OCI-M1 (cell line): Measurements from ENCODE around the gene NF1.
"Not testable (repeated sequence)": the region's sequence is repeated elsewhere in the genome, so short reads cannot be mapped to it uniquely, and the experiment has no call there.

Source experiments
- DNase-seq: peaks from one replicate; lab custom pipeline; 2025; lab: John Stamatoyannopoulos, UW

The NF1 gene

GRCh38 chr17:31089471-31089870, 5.3 kb upstream of the NF1 start:
- DNase-seq = no peak

GRCh38 chr17:31090650-31091049, 4.1 kb upstream of the NF1 start:
- not testable (repeated sequence) for DNase-seq

- DNase-seq = peak; percentile 55
Observed at GRCh38 chr17:31092475-31093064, 2.2 kb upstream of the NF1 start.

DNA sequence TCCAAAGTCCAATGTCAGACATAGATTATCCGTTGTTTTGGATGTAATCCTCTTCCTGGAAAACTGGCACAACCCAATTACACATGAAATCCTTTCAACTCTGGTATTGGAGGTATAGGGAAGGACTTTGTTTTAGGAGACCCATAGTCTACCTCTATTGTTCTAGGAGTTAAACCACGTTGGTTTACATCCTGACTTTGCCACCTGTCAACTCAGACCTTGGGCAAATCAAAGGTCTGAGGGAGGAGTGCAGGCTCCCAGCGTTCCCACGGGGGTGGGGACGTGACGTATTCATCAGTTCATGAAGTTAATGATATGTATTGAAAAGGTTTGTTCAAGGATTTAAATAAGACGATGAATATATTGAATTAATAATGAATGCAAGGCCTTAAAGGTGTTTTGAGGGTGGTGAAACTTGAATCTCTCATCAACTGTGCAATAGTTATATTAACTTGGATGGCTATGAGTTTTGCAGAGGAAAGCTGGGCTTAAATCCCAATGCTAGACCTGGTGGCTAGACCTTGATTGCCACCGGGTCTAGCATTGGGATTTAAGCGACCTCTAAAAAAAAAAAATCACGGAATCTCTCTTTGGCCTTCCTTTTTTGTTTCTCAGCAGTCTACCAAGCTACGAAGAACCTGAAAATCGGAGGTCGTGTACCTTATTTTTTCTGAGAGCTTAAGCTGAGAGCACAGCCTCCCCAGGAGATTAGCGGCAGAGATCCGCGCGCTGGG, 744 bp upstream of the NF1 start:
- no peak for DNase-seq

DNA sequence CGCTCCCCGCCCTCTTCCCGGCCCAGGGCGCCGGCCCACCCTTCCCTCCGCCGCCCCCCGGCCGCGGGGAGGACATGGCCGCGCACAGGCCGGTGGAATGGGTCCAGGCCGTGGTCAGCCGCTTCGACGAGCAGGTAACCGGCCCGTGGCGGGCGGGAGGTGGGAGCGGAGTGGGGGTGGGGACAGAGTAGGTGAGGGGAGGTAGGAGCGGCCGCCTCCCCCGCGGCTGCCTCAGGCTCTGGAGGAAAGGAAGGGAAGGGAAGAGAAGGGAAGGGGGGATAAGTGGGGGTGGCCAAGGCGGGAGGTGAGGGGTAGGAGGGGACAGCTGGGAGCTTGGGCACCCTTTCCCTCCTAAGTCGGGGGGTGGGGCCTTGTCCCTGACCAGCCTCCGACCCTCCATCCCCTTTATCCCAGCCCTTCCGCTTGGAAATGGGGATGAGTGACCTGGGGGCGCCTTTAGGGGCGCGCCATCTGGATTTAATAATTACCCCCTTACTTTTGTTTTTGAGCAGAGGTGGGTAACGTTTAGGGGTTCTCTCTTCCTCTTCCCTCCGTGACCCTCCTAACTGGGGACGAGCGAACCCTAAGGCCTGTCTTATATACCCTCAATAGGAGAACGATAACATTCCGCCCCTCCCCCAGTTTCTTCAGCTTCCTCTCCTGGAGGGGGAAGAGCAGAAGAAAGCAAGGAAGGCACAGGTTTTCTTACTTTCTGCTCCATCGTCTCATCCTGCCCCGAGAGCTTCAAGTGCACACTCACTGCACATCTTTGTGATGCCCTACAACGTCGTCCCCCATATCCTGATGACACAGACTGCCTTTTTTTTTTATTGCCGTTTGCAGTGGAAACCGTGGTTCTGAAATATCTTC, 694 bp downstream of the NF1 start:
- peak; percentile 77 for DNase-seq

GRCh38 chr17:31096106-31096436, 1.3 kb downstream of the NF1 start:
- DNase-seq = no peak

DNA sequence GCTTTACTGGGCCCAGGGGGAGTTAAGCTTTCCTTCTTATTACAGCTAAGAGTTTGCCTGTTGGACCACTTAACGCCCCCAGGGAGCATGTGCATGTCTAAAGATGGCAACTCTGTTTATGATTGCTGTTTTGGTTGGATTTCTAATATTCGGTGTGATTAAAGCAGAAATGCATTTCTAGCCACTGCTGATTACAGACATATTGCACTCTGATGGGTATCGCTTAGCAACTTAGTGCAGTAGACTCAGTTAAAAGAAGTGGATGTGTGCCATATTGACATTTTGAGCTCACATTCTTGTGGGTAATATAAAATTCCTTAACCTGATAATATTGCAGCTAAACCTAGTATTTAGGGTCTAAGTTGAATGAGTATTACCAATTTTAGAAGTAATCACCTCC, 4.2 kb downstream of the NF1 start:
- no peak for DNase-seq

DNA sequence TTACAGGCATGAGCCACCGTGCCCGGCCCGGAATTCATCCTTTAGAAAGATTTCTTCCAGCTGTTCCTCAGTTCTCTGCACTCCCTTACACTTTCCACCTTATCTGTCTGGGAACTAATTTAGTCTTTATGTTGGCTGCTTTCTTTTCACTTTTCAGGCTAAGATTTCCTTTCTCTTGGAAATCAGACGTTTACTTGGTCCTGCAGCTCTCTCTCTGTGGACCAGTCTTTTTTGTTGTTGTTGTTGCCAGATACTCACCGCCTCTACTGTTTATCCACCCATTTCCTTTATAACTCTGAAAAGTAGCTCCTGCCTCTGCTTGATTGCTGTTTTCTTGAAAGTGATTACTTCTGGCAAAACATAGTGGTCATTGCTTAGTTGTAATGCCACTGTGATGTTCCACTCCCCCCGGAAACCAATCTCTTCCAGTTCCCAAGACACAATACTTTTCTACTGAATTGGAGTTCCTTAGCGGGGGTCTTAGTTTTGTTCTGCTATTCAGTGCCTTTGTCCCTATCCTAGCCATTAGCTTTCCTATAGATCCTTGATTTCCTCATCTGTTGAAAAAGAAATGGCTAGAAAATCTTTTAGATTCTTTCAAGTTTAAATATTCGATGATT, 6.2 kb downstream of the NF1 start:
- no peak for DNase-seq

DNA sequence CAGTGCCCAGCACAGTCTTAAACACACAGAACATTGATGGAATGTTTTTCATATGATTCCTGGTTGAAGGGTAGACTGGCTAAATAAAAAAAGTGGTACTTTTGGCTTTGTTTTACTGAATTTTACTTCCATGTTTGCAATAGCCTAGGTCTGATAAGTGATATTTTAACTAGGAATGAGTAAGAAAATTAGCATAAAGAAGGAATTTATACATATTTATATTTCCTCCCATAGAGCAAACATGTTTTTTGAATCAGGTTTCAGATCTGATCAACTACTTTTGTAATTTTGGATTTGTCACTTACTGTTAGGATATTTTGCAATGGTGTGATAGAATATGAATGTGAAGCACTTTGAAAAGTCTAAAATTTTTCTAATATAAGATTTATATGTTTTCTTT, 7.2 kb downstream of the NF1 start:
- DNase-seq = no peak

- no peak for DNase-seq
Observed at GRCh38 chr17:31105991-31106390, 11.2 kb downstream of the NF1 start.

- DNase-seq = no peak
Observed at GRCh38 chr17:31111183-31111582, 16.4 kb downstream of the NF1 start.

DNA sequence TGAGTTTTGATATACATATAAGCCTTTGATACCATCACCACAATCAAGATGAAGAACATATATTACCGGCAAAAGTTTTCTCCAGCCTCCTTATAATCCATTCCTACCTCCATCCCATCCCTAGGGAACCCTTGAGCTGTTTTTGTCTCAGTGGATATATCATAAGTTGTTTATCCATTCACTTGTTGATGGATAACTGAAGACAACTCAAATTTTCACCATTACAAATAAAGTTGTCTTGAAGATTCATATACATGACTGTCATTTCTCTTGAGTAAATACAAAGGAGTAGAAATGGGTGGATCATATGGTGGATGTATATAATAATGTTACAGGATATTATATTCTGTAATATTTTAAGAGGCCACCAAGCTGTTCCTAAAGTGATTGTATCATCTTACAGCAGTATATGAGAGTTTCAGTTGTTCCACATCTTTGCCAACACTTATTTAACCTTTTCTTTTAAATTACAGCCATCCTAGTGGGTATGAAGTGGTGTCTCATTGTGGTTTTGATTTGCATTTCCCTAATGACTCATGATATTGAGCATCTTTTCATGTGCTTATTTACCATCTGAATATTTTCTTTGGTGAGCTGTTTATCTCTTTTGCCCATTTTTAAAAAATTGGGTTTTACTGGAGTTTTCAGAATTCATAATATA, 17.4 kb downstream of the NF1 start:
- DNase-seq = peak; percentile 14

DNA sequence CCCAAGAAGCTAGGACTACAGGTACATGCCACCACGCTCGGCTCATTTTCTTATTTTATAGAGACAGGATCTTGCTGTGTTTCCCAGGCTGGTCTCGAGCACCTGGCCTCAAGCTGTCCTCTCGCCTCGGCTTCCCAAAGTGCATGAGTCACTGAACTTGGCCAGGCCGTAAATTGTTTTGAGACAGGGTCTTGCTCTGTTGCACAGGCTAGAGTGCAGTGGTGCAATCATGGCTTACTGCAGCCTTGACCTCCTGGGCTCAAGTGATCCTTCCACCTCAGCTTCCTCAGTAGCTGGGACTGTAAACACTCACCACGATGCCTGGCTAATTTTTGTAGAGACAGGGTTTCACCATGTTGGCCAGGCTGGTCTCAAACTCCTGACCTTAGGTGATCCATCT, 18.6 kb downstream of the NF1 start:
- not testable (repeated sequence) for DNase-seq

- DNase-seq = no peak
Observed at GRCh38 chr17:31113939-31114338, 19.2 kb downstream of the NF1 start.

GRCh38 chr17:31114956-31115555, 20.3 kb downstream of the NF1 start:
- DNase-seq = no peak

DNA sequence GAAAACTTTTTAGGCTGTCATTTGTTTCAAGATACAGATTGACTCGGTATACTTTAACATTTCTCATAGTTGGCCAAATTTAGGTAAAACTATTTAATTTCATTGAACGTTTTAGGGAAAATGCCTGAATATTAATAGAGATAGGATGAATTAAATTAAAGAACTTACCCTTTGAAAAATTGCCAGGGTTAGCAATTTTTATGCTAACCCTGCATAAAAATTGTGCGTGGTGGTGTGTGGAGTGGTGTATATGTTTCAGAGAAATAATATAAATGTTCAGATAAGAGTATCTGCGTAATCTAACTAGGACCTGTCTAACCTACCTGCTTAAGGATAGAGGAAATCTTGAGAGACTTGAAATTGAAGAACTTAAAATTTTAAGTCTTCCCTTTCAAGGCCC, 21.4 kb downstream of the NF1 start:
- DNase-seq = no peak

- DNase-seq = no peak
Observed at GRCh38 chr17:31122746-31123145, 28.0 kb downstream of the NF1 start.

DNA sequence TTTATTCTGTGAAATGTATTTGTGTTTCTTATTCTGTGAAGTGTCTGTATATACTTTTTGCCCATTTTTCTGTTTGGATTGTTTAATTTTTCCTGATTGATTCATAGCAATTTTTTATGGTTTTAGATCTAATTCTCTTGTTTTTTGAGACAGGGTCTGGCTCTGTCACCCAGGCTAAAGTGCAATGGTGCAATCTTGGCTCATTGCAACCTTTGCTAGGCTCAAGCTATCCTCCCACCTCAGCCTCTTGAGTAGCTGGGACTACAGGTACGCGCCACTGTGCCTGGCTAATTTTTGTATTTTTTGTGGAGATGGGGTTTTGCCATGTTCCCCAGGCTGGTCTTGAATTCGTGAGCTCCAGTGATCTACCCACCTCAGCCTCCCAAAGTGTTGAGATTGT, 31.5 kb downstream of the NF1 start:
- no peak for DNase-seq

DNA sequence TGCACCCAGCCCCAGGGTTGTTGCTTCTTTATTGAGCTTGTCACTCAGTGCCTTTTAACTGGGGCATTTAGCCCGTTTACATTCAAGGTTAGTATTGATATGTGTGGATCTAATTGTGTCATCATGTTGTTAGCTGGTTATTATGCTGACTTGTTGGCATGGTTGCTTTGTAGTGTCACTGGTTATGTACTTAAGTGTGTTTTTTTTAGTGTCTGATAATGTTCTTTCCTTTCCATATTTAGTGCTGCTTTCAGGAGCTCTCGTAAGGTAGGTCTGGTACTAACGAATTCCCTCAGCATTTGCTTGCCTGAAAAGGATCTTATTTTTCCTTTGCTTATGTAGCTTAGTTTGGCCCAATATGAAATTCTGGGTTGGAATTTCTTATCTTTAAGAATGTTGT, 33.5 kb downstream of the NF1 start:
- DNase-seq = no peak

DNA sequence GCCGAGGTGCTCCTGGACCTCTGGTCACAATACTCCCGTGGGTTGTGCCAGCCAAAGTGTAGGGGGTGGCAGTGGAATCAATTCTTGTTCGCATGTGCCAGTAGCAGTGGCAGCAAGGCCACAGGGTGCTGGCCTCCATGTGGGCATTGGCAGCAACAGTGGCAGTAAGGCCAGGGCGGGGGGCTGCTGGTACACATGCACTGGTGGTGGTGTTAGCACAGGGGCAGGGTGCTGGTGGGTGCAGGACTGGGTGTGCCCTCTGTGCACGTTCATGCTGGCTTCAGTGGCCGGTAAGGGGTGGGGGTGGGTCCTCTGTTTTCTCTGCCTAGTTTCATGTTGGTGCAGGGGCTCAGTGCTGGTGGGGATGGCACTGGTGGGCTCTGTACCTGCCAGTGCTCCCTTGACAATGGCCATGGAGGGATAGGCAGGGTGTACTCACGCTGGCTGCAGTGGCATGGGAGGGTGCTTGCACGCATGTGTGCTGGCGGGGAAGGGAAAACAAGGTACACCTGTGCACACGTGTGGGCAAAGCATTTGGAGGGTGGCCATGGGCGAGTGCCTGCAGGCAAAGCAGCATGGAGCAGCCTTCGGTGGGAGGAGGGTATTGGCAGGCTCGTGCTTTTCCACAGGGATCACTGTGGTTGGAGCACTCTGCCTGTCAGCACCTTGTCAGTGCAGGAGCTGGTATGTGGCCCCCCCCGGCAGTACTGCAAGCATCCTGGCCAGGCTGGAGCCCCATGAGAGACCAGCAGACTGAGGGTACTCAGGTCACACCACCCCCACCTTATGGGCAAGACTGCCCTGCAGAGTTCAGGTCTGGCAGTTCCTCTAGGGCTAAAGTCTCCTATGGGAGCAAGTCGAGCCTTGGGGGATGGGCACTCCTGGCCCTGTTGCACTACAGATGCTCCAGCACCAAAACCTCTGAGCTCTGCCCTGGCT, 35.8 kb downstream of the NF1 start:
- no peak for DNase-seq

GRCh38 chr17:31131299-31131698, 36.5 kb downstream of the NF1 start:
- no peak for DNase-seq
